Loucy (cell line): ENCODE data around the gene AMZ2.
"Not testable (repeated sequence)": the region's sequence is repeated elsewhere in the genome, so short reads cannot be mapped to it uniquely, and the experiment has no call there.

Source experiments
- EZH2phosphoT487 ChIP-seq: fragments of 200-600 bp; IDR thresholded peaks from 2 replicates; pipeline ENCODE4 v1.6.1; 2018; ENCODE audit warnings: antibody characterized with exemption, mild to moderate bottlenecking, moderate library complexity, borderline replicate concordance
- TF ChIP-seq, protein P1 (sequence below): fragments of 200-600 bp; sonication (generic); conservative IDR thresholded peaks from 2 replicates; pipeline ENCODE4 v1.5.1; 2014; ENCODE audit warnings: mild to moderate bottlenecking, antibody characterized with exemption, low read length

DNA sequence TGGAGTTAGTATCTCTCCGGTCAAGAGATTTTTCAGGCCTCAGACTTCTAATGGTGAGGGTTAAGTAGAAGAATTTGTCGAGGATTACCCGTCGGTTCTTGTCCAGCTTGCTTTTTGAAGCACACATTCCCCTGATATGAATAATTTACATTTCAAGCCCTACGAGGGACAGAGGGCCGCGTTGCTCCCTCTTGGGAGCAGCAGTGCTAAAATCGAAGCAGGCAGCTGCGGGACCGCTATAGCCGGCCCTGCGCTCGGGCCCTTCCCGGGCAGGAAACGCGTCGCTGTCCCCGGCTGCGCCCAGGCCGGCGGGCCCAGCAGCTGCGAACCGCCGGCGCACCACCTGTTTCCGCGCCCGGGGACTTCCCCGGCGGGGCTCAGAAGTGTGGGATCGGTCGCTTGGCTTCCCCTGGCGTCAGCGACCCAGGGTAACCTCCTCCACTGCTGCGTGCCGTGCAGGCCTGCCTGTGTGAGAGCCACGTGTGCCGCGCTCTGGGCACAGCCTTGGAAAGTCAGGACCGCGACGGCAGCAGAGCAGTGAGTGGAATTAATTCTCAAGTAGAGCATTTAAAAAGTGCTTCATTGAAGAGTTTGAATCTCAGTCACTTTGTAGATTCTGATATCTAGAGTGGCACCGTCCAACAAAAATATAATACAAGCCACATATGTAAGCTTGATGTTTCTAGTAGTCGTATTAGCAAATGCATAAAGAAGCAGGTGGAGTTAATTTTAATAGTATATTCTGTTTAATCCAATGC is 11.2 kb downstream of the AMZ2 start:
- TF ChIP-seq EZH2phosphoT487, result not testable (repeated sequence)
- TF ChIP-seq, protein P1, sequence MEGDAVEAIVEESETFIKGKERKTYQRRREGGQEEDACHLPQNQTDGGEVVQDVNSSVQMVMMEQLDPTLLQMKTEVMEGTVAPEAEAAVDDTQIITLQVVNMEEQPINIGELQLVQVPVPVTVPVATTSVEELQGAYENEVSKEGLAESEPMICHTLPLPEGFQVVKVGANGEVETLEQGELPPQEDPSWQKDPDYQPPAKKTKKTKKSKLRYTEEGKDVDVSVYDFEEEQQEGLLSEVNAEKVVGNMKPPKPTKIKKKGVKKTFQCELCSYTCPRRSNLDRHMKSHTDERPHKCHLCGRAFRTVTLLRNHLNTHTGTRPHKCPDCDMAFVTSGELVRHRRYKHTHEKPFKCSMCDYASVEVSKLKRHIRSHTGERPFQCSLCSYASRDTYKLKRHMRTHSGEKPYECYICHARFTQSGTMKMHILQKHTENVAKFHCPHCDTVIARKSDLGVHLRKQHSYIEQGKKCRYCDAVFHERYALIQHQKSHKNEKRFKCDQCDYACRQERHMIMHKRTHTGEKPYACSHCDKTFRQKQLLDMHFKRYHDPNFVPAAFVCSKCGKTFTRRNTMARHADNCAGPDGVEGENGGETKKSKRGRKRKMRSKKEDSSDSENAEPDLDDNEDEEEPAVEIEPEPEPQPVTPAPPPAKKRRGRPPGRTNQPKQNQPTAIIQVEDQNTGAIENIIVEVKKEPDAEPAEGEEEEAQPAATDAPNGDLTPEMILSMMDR, result not testable (repeated sequence)
